ENCODE results near the gene MRPS27. TPM values are rescaled to one million over a fixed set of nuclear protein-coding genes. Genes with fewer than 3 reads are reported as not detected.
A peak's percentile ranks its signal among the peaks of the same experiment; 100 is the strongest.

The MRPS27 gene
- total and polyA plus RNA-seq, 9 of the 15 experiments (the other 6 are each of a cell fraction or from before 2014, with no cell fraction given), result 73.6 to 144 (median 106) TPM

GRCh38 chr5:72248410-72248981, 71.5 kb downstream of the MRPS27 start (continued):
- TF ChIP-seq REST (IDR thresholded peaks at IDR 0.05; ENCODE audit: borderline replicate concordance) (no peak), REST (CRISPR knock-in tag; IDR thresholded peaks at IDR 0.05; ENCODE audit: low read depth) (no peak), ZNF165 (CRISPR knock-in tag; IDR thresholded peaks at IDR 0.05; ENCODE audit: borderline replicate concordance) (no peak), PTRF (tag; IDR thresholded peaks at IDR 0.05) (no peak), JUNB (CRISPR knock-in tag; conservative IDR thresholded peaks at IDR 0.05) (peak; percentile 58; the same call in 1 of the 2 replicates), NONO (IDR thresholded peaks at IDR 0.05; ENCODE audit: low read depth in 2 of 2, low read length in 1 of 2) (no peak), ETV6 (IDR thresholded peaks at IDR 0.05; ENCODE audit: borderline replicate concordance in 1 of 2, low read depth in 2 of 2, low read length in 1 of 2) (no peak), ETV6 (CRISPR knock-in tag; IDR thresholded peaks at IDR 0.05; ENCODE audit: borderline replicate concordance) (no peak), ZBTB34 (CRISPR knock-in tag; IDR thresholded peaks at IDR 0.05) (no peak), DACH1 (IDR thresholded peaks at IDR 0.05; ENCODE audit: partially characterized antibody) (no peak), FOXK1 (CRISPR knock-in tag; IDR thresholded peaks at IDR 0.05; ENCODE audit: borderline replicate concordance) (no peak), ZFP36 (IDR thresholded peaks at IDR 0.05; ENCODE audit: low read depth, low read length, partially characterized antibody) (no peak), TGIF2 (CRISPR knock-in tag; IDR thresholded peaks at IDR 0.05) (no peak), SMAD1 (IDR thresholded peaks at IDR 0.05; ENCODE audit: low read depth, low read length, partially characterized antibody) (no peak), JUN (IDR thresholded peaks at IDR 0.05; ENCODE audit: borderline replicate concordance, low read depth, low read length) (peak; percentile 63; the same call in 1 of the 2 replicates), JUN (CRISPR knock-in tag; IDR thresholded peaks at IDR 0.05; ENCODE audit: borderline replicate concordance) (no peak), HDAC1 (IDR thresholded peaks at IDR 0.05) (no peak), L3MBTL2 (IDR thresholded peaks at IDR 0.05) (no peak)
